Prostate gland (tissue), 2 donors: Measurements from ENCODE around the gene FEM1C. TPM values are rescaled to one million over a fixed set of nuclear protein-coding genes. Genes with fewer than 3 reads are reported as not detected.

Experiments used
- DNase-seq: peaks from one replicate; pipeline ENCODE4 v3.0.0-alpha.2; 2019; ENCODE audit warnings: low spot score
- H3K27ac ChIP-seq, 2 donors: fragments of 200-600 bp; sonication (generic); 2 replicates each; pipeline ENCODE4 v1.5.1; 2017 to 2019
- H3K27me3 ChIP-seq: fragments of 200-600 bp; sonication (generic); replicated peaks from 2 replicates; pipeline ENCODE4 v1.5.1; 2019; ENCODE audit not compliant: insufficient read depth
- H3K36me3 ChIP-seq, 2 donors: fragments of 200-600 bp; sonication (generic); 1 replicate in 1 of 2; 2 replicates in 1 of 2; pipeline versions ENCODE4 v1.5.1 to v1.8.1; 2017 to 2019
- H3K4me1 ChIP-seq: fragments of 200-600 bp; sonication (generic); replicated peaks from 2 replicates; pipeline ENCODE4 v1.5.1; 2019
- H3K4me3 ChIP-seq, 2 donors: fragments of 200-600 bp; sonication (generic); 2 replicates each; pipeline ENCODE4 v1.5.1; 2017 to 2019
- H3K9me3 ChIP-seq: fragments of 200-600 bp; sonication (generic); 2 replicates; pipeline ENCODE4 v1.5.1; 2017
- CTCF ChIP-seq, 4 experiments: fragments of 200-600 bp in 2 of 4; fragments of 450-650 bp in 2 of 4; sonication (generic) in 2 of 4; IDR thresholded peaks; 1 replicate in 3 of 4; 2 replicates in 1 of 4; pipeline ENCODE4 v1.5.1; 2016 to 2019; ENCODE audit warnings: antibody characterized with exemption in 4 of 4, mild to moderate bottlenecking in 2 of 4, moderate library complexity in 2 of 4
- POLR2A ChIP-seq: fragments of 450-650 bp; IDR thresholded peaks from one replicate; pipeline ENCODE4 v1.6.1; 2016; ENCODE audit warnings: antibody characterized with exemption, mild to moderate bottlenecking
- POLR2AphosphoS5 ChIP-seq: sonication (generic); formaldehyde crosslinking; IDR thresholded peaks from one replicate; pipeline ENCODE4 v1.6.1; 2017; ENCODE audit warnings: antibody characterized with exemption
- WGBS: methylation state at CpG from one replicate; pipeline ENCODE4 v1.1.5; 2018; 5-methylcytosine and 5-hydroxymethylcytosine counted together
- intact Hi-C: fragments of 100-400 bp; cut with DNase I; formaldehyde crosslinking; loops from one replicate; pipeline ENCODE4 v1.14.2; 2022
- total RNA-seq, 2 donors: library from RNA; depleted of rRNA; stranded (reverse); fragments of >200 nt; gene quantifications; one replicate each; pipeline ENCODE4 v1.1.0, GENCODE V29; 2016

Gene FEM1C
- total RNA-seq, 2 donors from 2014 or later = 17.4 to 20.8 TPM

GRCh38 chr5:115494570-115495289, 49.8 kb downstream of the FEM1C start:
- H3K27me3 ChIP-seq = no peaks in the 10 kb centered on the region
- H3K36me3 ChIP-seq = no peaks in the 10 kb centered on the region
- no peak for DNase-seq
- intact Hi-C loops = no loop called here
- no peaks in the 10 kb centered on the region for H3K9me3 ChIP-seq
- H3K27ac ChIP-seq = no peak overlapping the region
- WGBS = 66% methylated on average over 6 of the region's 6 CpGs
- H3K4me1 ChIP-seq = no peaks in the 10 kb centered on the region
- no peak overlapping the region for H3K4me3 ChIP-seq
- TF ChIP-seq POLR2A = no peak
- TF ChIP-seq CTCF (IDR thresholded peaks at IDR 0.05) = no peak
- no peak for TF ChIP-seq POLR2AphosphoS5

GRCh38 chr5:115490596-115490995, 54.0 kb downstream of the FEM1C start:
- Histone ChIP-seq H3K27me3 (no peaks in the 10 kb centered on the region), H3K36me3 (no peaks in the 10 kb centered on the region), H3K4me1 (no peaks in the 10 kb centered on the region), H3K27ac (no peak overlapping the region), H3K4me3 (no peak overlapping the region), H3K9me3 (no peaks in the 10 kb centered on the region)
- intact Hi-C loops = no loop called here
- WGBS = 85% methylated on average over 2 of the region's 2 CpGs
- TF ChIP-seq POLR2A (no peak), POLR2AphosphoS5 (no peak), CTCF (IDR thresholded peaks at IDR 0.05) (no peak)
- no peak for DNase-seq

- intact Hi-C loops = no loop called here
- DNase-seq = no peak
- no peaks in the 10 kb centered on the region for H3K27me3 ChIP-seq
- no peaks in the 10 kb centered on the region for H3K36me3 ChIP-seq
- H3K9me3 ChIP-seq = no peaks in the 10 kb centered on the region
- TF ChIP-seq POLR2AphosphoS5 = no peak
- TF ChIP-seq POLR2A = no peak
- H3K4me3 ChIP-seq = no peak overlapping the region
- no peaks in the 10 kb centered on the region for H3K4me1 ChIP-seq
- no peak overlapping the region for H3K27ac ChIP-seq
These were observed 54.8 kb downstream of the FEM1C start for GRCh38 chr5:115489733-115490132.

- H3K27me3 ChIP-seq = no peaks in the 10 kb centered on the region
- no peaks in the 10 kb centered on the region for H3K9me3 ChIP-seq
- intact Hi-C loops = no loop called here
- no peaks in the 10 kb centered on the region for H3K36me3 ChIP-seq
- H3K27ac ChIP-seq = no peak overlapping the region
- TF ChIP-seq POLR2AphosphoS5 = no peak
- TF ChIP-seq POLR2A = no peak
- TF ChIP-seq CTCF (IDR thresholded peaks at IDR 0.05) = no peak
- H3K4me3 ChIP-seq = no peak overlapping the region
- no peak for DNase-seq
- no peaks in the 10 kb centered on the region for H3K4me1 ChIP-seq
These were observed 56.8 kb downstream of the FEM1C start for GRCh38 chr5:115487756-115488155.

DNA sequence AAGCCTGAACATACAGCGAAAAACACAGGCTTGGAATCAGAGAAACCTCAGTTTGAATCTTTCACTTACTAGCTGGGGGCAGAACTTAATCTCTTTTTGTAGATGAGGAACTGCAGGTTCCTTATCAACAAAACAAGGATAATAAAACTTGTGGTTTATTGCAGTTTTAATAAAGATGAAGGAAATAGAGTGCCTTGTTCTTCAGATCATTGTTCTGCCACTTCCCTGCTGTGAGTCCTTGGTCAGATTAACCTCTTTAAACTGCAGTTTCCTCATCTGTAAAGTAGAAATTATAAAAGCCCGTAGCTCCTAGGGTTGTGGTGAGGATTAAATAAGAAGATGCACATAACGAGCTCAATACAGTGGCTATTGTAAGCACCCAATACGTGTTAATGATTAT, 57.4 kb downstream of the FEM1C start:
- no peak for DNase-seq
- 60% methylated on average over 4 of the region's 4 CpGs for WGBS
- H3K36me3 ChIP-seq = no peaks in the 10 kb centered on the region
- H3K4me3 ChIP-seq = no peak overlapping the region
- H3K4me1 ChIP-seq = no peaks in the 10 kb centered on the region
- TF ChIP-seq CTCF (IDR thresholded peaks at IDR 0.05) (no peak), POLR2A (no peak), POLR2AphosphoS5 (no peak)
- no peak overlapping the region for H3K27ac ChIP-seq
- no peaks in the 10 kb centered on the region for H3K27me3 ChIP-seq
- intact Hi-C loops = no loop called here
- H3K9me3 ChIP-seq = no peaks in the 10 kb centered on the region
